Liver (tissue), 9 donors: ENCODE results near the gene CDH4. TPM values are rescaled to one million over a fixed set of nuclear protein-coding genes. Genes with fewer than 3 reads are reported as not detected.

Source experiments
- DNase-seq: peaks from one replicate; pipeline ENCODE4 v3.0.0-alpha.2; 2017; ENCODE audit warnings: low spot score
- H3K27ac ChIP-seq, 2 donors: one replicate each; pipeline ENCODE4 v1.7.0; 2013; ENCODE audit warnings: inconsistent platforms in 2 of 2, low read length in 2 of 2, control low read depth in 1 of 2, low read depth in 1 of 2, mild to moderate bottlenecking in 1 of 2
- H3K27me3 ChIP-seq, 4 donors: one replicate each; pipeline versions ENCODE4 v1.6.1 to v1.7.0; 2013; ENCODE audit warnings: low read length in 3 of 4, inconsistent platforms in 1 of 4, mild to moderate bottlenecking in 1 of 4, moderate library complexity in 1 of 4; ENCODE audit not compliant: control insufficient read depth in 4 of 4, insufficient read depth in 4 of 4
- H3K36me3 ChIP-seq, 4 donors: one replicate each; pipeline versions ENCODE4 v1.6.1 to v1.7.0; 2013; ENCODE audit warnings: low read length in 3 of 4, mild to moderate bottlenecking in 3 of 4, low read depth in 1 of 4, moderate library complexity in 1 of 4; ENCODE audit not compliant: control insufficient read depth in 4 of 4, insufficient read depth in 3 of 4
- H3K4me1 ChIP-seq, 4 donors: one replicate each; pipeline versions ENCODE4 v1.6.1 to v1.7.0; 2013; ENCODE audit warnings: low read length in 3 of 4, mild to moderate bottlenecking in 3 of 4, moderate library complexity in 1 of 4; ENCODE audit not compliant: control insufficient read depth in 4 of 4, insufficient read depth in 4 of 4
- H3K4me3 ChIP-seq, 3 donors: one replicate each; pipeline versions ENCODE4 v1.6.1 to v1.7.0; 2013; ENCODE audit warnings: low read length in 3 of 3, control low read depth in 1 of 3, low read depth in 1 of 3, mild to moderate bottlenecking in 1 of 3
- H3K9ac ChIP-seq, 2 donors: one replicate each; pipeline ENCODE4 v1.7.0; 2013; ENCODE audit warnings: low read length in 2 of 2, mild to moderate bottlenecking in 2 of 2, moderate library complexity in 2 of 2, control low read depth in 1 of 2, low read depth in 1 of 2
- H3K9me3 ChIP-seq, 4 donors: one replicate each; pipeline versions ENCODE4 v1.6.1 to v1.7.0; 2013; ENCODE audit warnings: low read length in 3 of 4; ENCODE audit not compliant: control insufficient read depth in 4 of 4
- ATF3 ChIP-seq: IDR thresholded peaks from 2 replicates; pipeline ENCODE4 v1.6.1; 2016; ENCODE audit warnings: antibody characterized with exemption
- CTCF ChIP-seq: fragments of 150-350 bp; IDR thresholded peaks from 2 replicates; pipeline ENCODE4 v1.5.1; 2017; ENCODE audit warnings: improper control_type of control experiment, low read depth, low read length; ENCODE audit not compliant: missing input control
- EGR1 ChIP-seq, 2 donors: IDR thresholded peaks; 2 replicates each; pipeline ENCODE4 v1.6.1; 2016 to 2018; ENCODE audit warnings: antibody characterized with exemption in 2 of 2, low read depth in 2 of 2
- FOXA1 ChIP-seq: IDR thresholded peaks from 2 replicates; pipeline ENCODE4 v1.6.1; 2016; ENCODE audit warnings: antibody characterized with exemption
- FOXA2 ChIP-seq: IDR thresholded peaks from 2 replicates; pipeline ENCODE4 v1.6.1; 2016; ENCODE audit warnings: antibody characterized with exemption
- GABPA ChIP-seq, 2 donors: IDR thresholded peaks in 1 of 2; conservative IDR thresholded peaks in 1 of 2; 2 replicates each; pipeline ENCODE4 v1.6.1; 2016; ENCODE audit warnings: antibody characterized with exemption in 2 of 2, mild to moderate bottlenecking in 1 of 2, moderate library complexity in 1 of 2
- HNF4A ChIP-seq, 2 donors: conservative IDR thresholded peaks; 2 replicates each; pipeline ENCODE4 v1.6.1; 2016; ENCODE audit warnings: antibody characterized with exemption in 2 of 2, mild to moderate bottlenecking in 2 of 2
- HNF4G ChIP-seq: IDR thresholded peaks from 2 replicates; pipeline ENCODE4 v1.6.1; 2016; ENCODE audit warnings: antibody characterized with exemption
- JUND ChIP-seq, 2 donors: IDR thresholded peaks; 2 replicates each; pipeline ENCODE4 v1.6.1; 2016; ENCODE audit warnings: antibody characterized with exemption in 2 of 2
- MAX ChIP-seq: IDR thresholded peaks from 2 replicates; pipeline ENCODE4 v1.6.1; 2016; ENCODE audit warnings: antibody characterized with exemption
- NR2F2 ChIP-seq: IDR thresholded peaks from 2 replicates; pipeline ENCODE4 v1.6.1; 2016; ENCODE audit warnings: antibody characterized with exemption
- RAD21 ChIP-seq, 2 donors: IDR thresholded peaks; 2 replicates each; pipeline ENCODE4 v1.6.1; 2016; ENCODE audit warnings: antibody characterized with exemption in 2 of 2, mild to moderate bottlenecking in 2 of 2
- REST ChIP-seq: IDR thresholded peaks from 2 replicates; pipeline ENCODE4 v1.6.1; 2016; ENCODE audit warnings: antibody characterized with exemption, mild to moderate bottlenecking
- RXRA ChIP-seq, 2 donors: IDR thresholded peaks; 2 replicates each; pipeline ENCODE4 v1.6.1; 2017 to 2018; ENCODE audit warnings: antibody characterized with exemption in 2 of 2, mild to moderate bottlenecking in 1 of 2
- SP1 ChIP-seq: IDR thresholded peaks from 2 replicates; pipeline ENCODE4 v1.6.1; 2018; ENCODE audit warnings: antibody characterized with exemption, mild to moderate bottlenecking
- TAF1 ChIP-seq: conservative IDR thresholded peaks from 2 replicates; pipeline ENCODE4 v1.6.1; 2016; ENCODE audit warnings: antibody characterized with exemption, mild to moderate bottlenecking
- YY1 ChIP-seq: IDR thresholded peaks from 2 replicates; pipeline ENCODE4 v1.6.1; 2016; ENCODE audit warnings: antibody characterized with exemption, mild to moderate bottlenecking
- ZBTB33 ChIP-seq: IDR thresholded peaks from 2 replicates; pipeline ENCODE4 v1.6.1; 2016; ENCODE audit warnings: antibody characterized with exemption
- WGBS: extraction: QIAGEN DNeasy Blood & Tissue Kit; methylation state at CpG from one replicate; pipeline ENCODE4 v1.1.7; 2013; 5-methylcytosine and 5-hydroxymethylcytosine counted together
- polyA plus RNA-seq, 2 donors: library from polyadenylated mRNA; stranded (reverse) in 1 of 2; unstranded in 1 of 2; fragments of 200-250 nt in 1 of 2; fragments of >200 nt in 1 of 2; fragmentation: Nextera tagmentation in 1 of 2; extraction: Ambion mirVana in 1 of 2; gene quantifications; one replicate each; pipeline versions ENCODE4 v1.2.1 to v1.2.3, GENCODE V29; 2013 to 2015
- total RNA-seq, 2 donors: library from RNA; depleted of rRNA; stranded (reverse); fragments of >200 nt; gene quantifications; one replicate each; pipeline ENCODE4 v1.2.3, GENCODE V29; 2014
- donor health status: healthy.
- donor health status: healthy.
- donor health status: healthy.
- donor health status: healthy.
- donor health status: healthy.

Gene CDH4
- total and polyA plus RNA-seq, 4 donors = 0.03 to 0.25 (median 0.19) TPM; not detected in 1

GRCh38 chr20:61862881-61863280 lies 610.8 kb downstream of the CDH4 start (continued):
- TF ChIP-seq GABPA (IDR thresholded peaks at IDR 0.05 in 1 of 2, conservative IDR thresholded peaks at IDR 0.05 in 1 of 2) (no peak), CTCF (no peak), ATF3 (no peak), RXRA (IDR thresholded peaks at IDR 0.05) (no peak)

- Histone ChIP-seq H3K4me3 (no peak overlapping the region), H3K9ac (no peak overlapping the region), H3K27ac (no peak overlapping the region), H3K36me3 (no peaks in the 10 kb centered on the region), H3K9me3 (peaks cover 0 to 2% (median 0%) of the 10 kb centered on the region in 4 donors), H3K27me3 (no peaks in the 10 kb centered on the region), H3K4me1 (no peaks in the 10 kb centered on the region)
- TF ChIP-seq NR2F2 (no peak), ZBTB33 (no peak), REST (no peak), ATF3 (no peak), SP1 (no peak), HNF4A (conservative IDR thresholded peaks at IDR 0.05) (no peak), GABPA (IDR thresholded peaks at IDR 0.05 in 1 of 2, conservative IDR thresholded peaks at IDR 0.05 in 1 of 2) (no peak), JUND (IDR thresholded peaks at IDR 0.05) (no peak), FOXA1 (no peak), HNF4G (no peak), YY1 (no peak), FOXA2 (no peak), TAF1 (no peak), CTCF (no peak), RAD21 (IDR thresholded peaks at IDR 0.05) (no peak), RXRA (IDR thresholded peaks at IDR 0.05) (no peak), MAX (no peak), EGR1 (IDR thresholded peaks at IDR 0.05; ENCODE audit: low read depth in 2 of 2) (no peak)
- no peak for DNase-seq
- WGBS = 85% methylated on average over 12 of the region's 12 CpGs
These were observed 612.4 kb downstream of the CDH4 start for GRCh38 chr20:61864481-61864880.
